Neuronal stem cell (in vitro differentiated cells): ENCODE measurements around the gene CDC20.

ENCODE experiments used
- DNase-seq: peaks from one replicate; pipeline ENCODE4 v3.0.0-alpha.2; 2013; ENCODE audit warnings: low spot score
- H2AFZ ChIP-seq: one replicate; pipeline ENCODE4 v1.6.1; 2013; ENCODE audit warnings: mild to moderate bottlenecking, low read length, inconsistent platforms
- H2AK5ac ChIP-seq: 2 replicates; pipeline ENCODE4 v1.6.1; 2013; ENCODE audit warnings: low read depth, mild to moderate bottlenecking, inconsistent platforms, low read length, moderate library complexity, mixed read lengths
- H2BK120ac ChIP-seq: 2 replicates; pipeline ENCODE4 v1.6.1; 2013; ENCODE audit warnings: low read depth, mild to moderate bottlenecking, inconsistent platforms, low read length, moderate library complexity, mixed read lengths
- H2BK12ac ChIP-seq: one replicate; pipeline ENCODE4 v1.6.1; 2013; ENCODE audit warnings: low read length, inconsistent platforms
- H2BK15ac ChIP-seq: 2 replicates; pipeline ENCODE4 v1.6.1; 2013; ENCODE audit warnings: mild to moderate bottlenecking, low read length, inconsistent platforms, mixed read lengths
- H2BK5ac ChIP-seq: one replicate; pipeline ENCODE4 v1.6.1; 2013; ENCODE audit warnings: inconsistent platforms, mild to moderate bottlenecking, low read length, moderate library complexity
- H3K14ac ChIP-seq: one replicate; pipeline ENCODE4 v1.6.1; 2013; ENCODE audit warnings: low read length, inconsistent platforms
- H3K18ac ChIP-seq: 2 replicates; pipeline ENCODE4 v1.6.1; 2013; ENCODE audit warnings: low read length, inconsistent platforms
- H3K23ac ChIP-seq: 2 replicates; pipeline ENCODE4 v1.6.1; 2013; ENCODE audit warnings: low read depth, mild to moderate bottlenecking, mixed read lengths, low read length, inconsistent platforms; ENCODE audit not compliant: poor library complexity
- H3K27ac ChIP-seq: replicated peaks from 3 replicates; pipeline ENCODE4 v1.5.1; 2013; ENCODE audit warnings: low read length, inconsistent platforms
- H3K27me3 ChIP-seq, 3 experiments: 2 replicates each; pipeline ENCODE4 v1.6.1; 2013; ENCODE audit warnings: low read length in 3 of 3, mild to moderate bottlenecking in 2 of 3, inconsistent platforms in 1 of 3, low read depth in 1 of 3, mixed read lengths in 1 of 3, moderate library complexity in 1 of 3; ENCODE audit not compliant: control insufficient read depth in 3 of 3, insufficient read depth in 3 of 3
- H3K36me3 ChIP-seq, 2 donors: replicated peaks in 1 of 2; 2 replicates each; pipeline ENCODE4 v1.6.1; 2013; ENCODE audit warnings: low read length in 2 of 2; ENCODE audit not compliant: control insufficient read depth in 2 of 2, insufficient read depth in 2 of 2
- H3K4ac ChIP-seq: 2 replicates; pipeline ENCODE4 v1.6.1; 2013; ENCODE audit warnings: inconsistent platforms, mild to moderate bottlenecking, low read length, moderate library complexity
- H3K4me1 ChIP-seq, 2 donors: 1 replicate in 1 of 2; 2 replicates in 1 of 2; pipeline ENCODE4 v1.6.1; 2013; ENCODE audit warnings: low read length in 2 of 2, low read depth in 1 of 2; ENCODE audit not compliant: control insufficient read depth in 2 of 2, insufficient read depth in 1 of 2
- H3K4me2 ChIP-seq: one replicate; pipeline ENCODE4 v1.6.1; 2013; ENCODE audit warnings: mild to moderate bottlenecking, low read length, inconsistent platforms; ENCODE audit not compliant: insufficient read depth, poor library complexity, severe bottlenecking
- H3K4me3 ChIP-seq, 2 donors: 2 replicates each; pipeline ENCODE4 v1.5.1; 2013; ENCODE audit warnings: low read length in 2 of 2, mild to moderate bottlenecking in 2 of 2, inconsistent platforms in 1 of 2, moderate library complexity in 1 of 2
- H3K79me1 ChIP-seq: one replicate; pipeline ENCODE4 v1.6.1; 2013; ENCODE audit warnings: low read depth, mild to moderate bottlenecking, inconsistent platforms, low read length, moderate library complexity
- H3K9ac ChIP-seq: one replicate; pipeline ENCODE4 v1.6.1; 2013; ENCODE audit warnings: mild to moderate bottlenecking, low read depth, low read length, inconsistent platforms; ENCODE audit not compliant: poor library complexity
- H3K9me3 ChIP-seq, 2 donors: replicated peaks in 1 of 2; 2 replicates each; pipeline versions ENCODE3 to v1.6.1; 2013; ENCODE audit warnings: low read length in 2 of 2, mild to moderate bottlenecking in 2 of 2, inconsistent platforms in 1 of 2, low read depth in 1 of 2, mixed read lengths in 1 of 2, moderate library complexity in 1 of 2; ENCODE audit not compliant: control insufficient read depth in 2 of 2, insufficient read depth in 1 of 2
- H4K8ac ChIP-seq: one replicate; pipeline ENCODE4 v1.6.1; 2013; ENCODE audit warnings: low read depth, mild to moderate bottlenecking, inconsistent platforms, low read length, moderate library complexity
- H4K91ac ChIP-seq: one replicate; pipeline ENCODE4 v1.6.1; 2013; ENCODE audit warnings: low read length, low read depth, mild to moderate bottlenecking, inconsistent platforms; ENCODE audit not compliant: poor library complexity
- WGBS, 2 donors: extraction: QIAGEN DNeasy Blood & Tissue Kit; methylation state at CpG; one replicate each; pipeline ENCODE4 v1.1.7; 2013; ENCODE audit warnings: missing lambda C conversion rate in 2 of 2, mixed read lengths in 1 of 2; ENCODE audit not compliant: insufficient read length in 2 of 2, insufficient replicate concordance in 1 of 2; ENCODE audit errors: extremely low coverage in 2 of 2; 5-methylcytosine and 5-hydroxymethylcytosine counted together

The CDC20 gene

GRCh38 chr1:43392702-43393101, 33.9 kb downstream of the CDC20 start:
- Histone ChIP-seq H4K8ac (no peak overlapping the region), H3K79me1 (peaks cover 7% of the 10 kb centered on the region), H3K27ac (no peak overlapping the region), H3K9ac (no peak overlapping the region), H2BK120ac (no peak overlapping the region), H3K9me3 (no peaks in the 10 kb centered on the region), H3K27me3 (no peaks in the 10 kb centered on the region), H2BK15ac (no peak overlapping the region), H3K4me1 (peaks cover 7% of the 10 kb centered on the region in 2 donors), H3K4ac (no peak overlapping the region), H4K91ac (no peak overlapping the region), H2BK12ac (no peak overlapping the region), H3K18ac (no peak overlapping the region), H2AK5ac (no peak overlapping the region), H3K4me3 (no peak overlapping the region), H3K23ac (no peak overlapping the region), H3K4me2 (no peak overlapping the region), H2AFZ (no peak overlapping the region), H3K14ac (no peak overlapping the region), H2BK5ac (no peak overlapping the region), H3K36me3 (peaks cover 0 to 17% of the 10 kb centered on the region in 2 donors)
- DNase-seq: no peak
- WGBS, 2 donors: no CpG with 5 or more reads among the region's 3 CpGs

- Histone ChIP-seq H3K4me2 (no peak overlapping the region), H2AFZ (no peak overlapping the region)
Observed at GRCh38 chr1:43395523-43395922, 36.7 kb downstream of the CDC20 start.

GRCh38 chr1:43396059-43396458, 37.3 kb downstream of the CDC20 start:
- Histone ChIP-seq H2BK12ac (no peak overlapping the region), H3K4me3 (no peak overlapping the region), H3K36me3 (peaks cover 0 to 11% of the 10 kb centered on the region in 2 donors), H3K9me3 (no peaks in the 10 kb centered on the region), H3K4me1 (no peaks in the 10 kb centered on the region), H2BK15ac (no peak overlapping the region), H2AFZ (no peak overlapping the region), H3K79me1 (no peaks in the 10 kb centered on the region), H3K14ac (no peak overlapping the region), H3K18ac (no peak overlapping the region), H4K91ac (no peak overlapping the region), H3K4me2 (no peak overlapping the region), H3K9ac (no peak overlapping the region), H2BK5ac (no peak overlapping the region), H3K4ac (no peak overlapping the region), H4K8ac (no peak overlapping the region), H2AK5ac (no peak overlapping the region), H2BK120ac (no peak overlapping the region), H3K27ac (no peak overlapping the region), H3K23ac (no peak overlapping the region), H3K27me3 (no peaks in the 10 kb centered on the region)
- WGBS, 2 donors: no CpG with 5 or more reads among the region's 1 CpG
- no peak for DNase-seq

More at GRCh38 chr1:43395523-43395922, 36.7 kb downstream of the CDC20 start:
- H2BK15ac ChIP-seq: no peak overlapping the region
- H4K91ac ChIP-seq: no peak overlapping the region
- H3K23ac ChIP-seq: no peak overlapping the region
- DNase-seq: no peak
- peaks cover 0 to 11% of the 10 kb centered on the region in 2 donors for H3K36me3 ChIP-seq
- H2BK120ac ChIP-seq: no peak overlapping the region
- H2BK5ac ChIP-seq: no peak overlapping the region
- no peak overlapping the region for H3K18ac ChIP-seq
- no CpG with 5 or more reads among the region's 4 CpGs for WGBS, 2 donors
- no peak overlapping the region for H3K9ac ChIP-seq
- no peaks in the 10 kb centered on the region for H3K9me3 ChIP-seq
- H3K27ac ChIP-seq: no peak overlapping the region
- H4K8ac ChIP-seq: no peak overlapping the region
- no peak overlapping the region for H3K14ac ChIP-seq
- peaks cover 2% of the 10 kb centered on the region for H3K79me1 ChIP-seq
- H3K4me3 ChIP-seq: no peak overlapping the region
- H2AK5ac ChIP-seq: no peak overlapping the region
- peaks cover 0 to 1% of the 10 kb centered on the region in 2 donors for H3K4me1 ChIP-seq
- H2BK12ac ChIP-seq: no peak overlapping the region
- H3K27me3 ChIP-seq: no peaks in the 10 kb centered on the region
- no peak overlapping the region for H3K4ac ChIP-seq

GRCh38 chr1:43398227-43398626, 39.4 kb downstream of the CDC20 start:
- no peak overlapping the region for H3K18ac ChIP-seq
- no peak overlapping the region for H2BK12ac ChIP-seq
- no peak overlapping the region for H3K4me2 ChIP-seq
- H4K91ac ChIP-seq: no peak overlapping the region
- H3K27me3 ChIP-seq: no peaks in the 10 kb centered on the region
- H3K4me3 ChIP-seq: no peak overlapping the region
- H2AK5ac ChIP-seq: no peak overlapping the region
- no peaks in the 10 kb centered on the region for H3K9me3 ChIP-seq
- H2BK5ac ChIP-seq: no peak overlapping the region
- H3K4me1 ChIP-seq: no peaks in the 10 kb centered on the region
- H2AFZ ChIP-seq: no peak overlapping the region
- no peak overlapping the region for H3K4ac ChIP-seq
- H3K9ac ChIP-seq: no peak overlapping the region
- H3K36me3 ChIP-seq: peaks cover 0 to 16% of the 10 kb centered on the region in 2 donors
- no peak overlapping the region for H2BK120ac ChIP-seq
- H3K23ac ChIP-seq: no peak overlapping the region
- WGBS, 2 donors: no CpG with 5 or more reads among the region's 3 CpGs
- H3K79me1 ChIP-seq: no peaks in the 10 kb centered on the region
- H4K8ac ChIP-seq: no peak overlapping the region
- H3K14ac ChIP-seq: no peak overlapping the region
- no peak overlapping the region for H3K27ac ChIP-seq
- H2BK15ac ChIP-seq: no peak overlapping the region
- no peak for DNase-seq
